SKM-1 (cell line): ENCODE results near the gene IMP4.
A peak's percentile ranks its signal among the peaks of the same experiment; 100 is the strongest.

Source experiments
- DNase-seq: peaks from one replicate; lab custom pipeline; 2025; ENCODE audit not compliant: unreplicated experiment; lab: John Stamatoyannopoulos, UW

Gene IMP4

DNA sequence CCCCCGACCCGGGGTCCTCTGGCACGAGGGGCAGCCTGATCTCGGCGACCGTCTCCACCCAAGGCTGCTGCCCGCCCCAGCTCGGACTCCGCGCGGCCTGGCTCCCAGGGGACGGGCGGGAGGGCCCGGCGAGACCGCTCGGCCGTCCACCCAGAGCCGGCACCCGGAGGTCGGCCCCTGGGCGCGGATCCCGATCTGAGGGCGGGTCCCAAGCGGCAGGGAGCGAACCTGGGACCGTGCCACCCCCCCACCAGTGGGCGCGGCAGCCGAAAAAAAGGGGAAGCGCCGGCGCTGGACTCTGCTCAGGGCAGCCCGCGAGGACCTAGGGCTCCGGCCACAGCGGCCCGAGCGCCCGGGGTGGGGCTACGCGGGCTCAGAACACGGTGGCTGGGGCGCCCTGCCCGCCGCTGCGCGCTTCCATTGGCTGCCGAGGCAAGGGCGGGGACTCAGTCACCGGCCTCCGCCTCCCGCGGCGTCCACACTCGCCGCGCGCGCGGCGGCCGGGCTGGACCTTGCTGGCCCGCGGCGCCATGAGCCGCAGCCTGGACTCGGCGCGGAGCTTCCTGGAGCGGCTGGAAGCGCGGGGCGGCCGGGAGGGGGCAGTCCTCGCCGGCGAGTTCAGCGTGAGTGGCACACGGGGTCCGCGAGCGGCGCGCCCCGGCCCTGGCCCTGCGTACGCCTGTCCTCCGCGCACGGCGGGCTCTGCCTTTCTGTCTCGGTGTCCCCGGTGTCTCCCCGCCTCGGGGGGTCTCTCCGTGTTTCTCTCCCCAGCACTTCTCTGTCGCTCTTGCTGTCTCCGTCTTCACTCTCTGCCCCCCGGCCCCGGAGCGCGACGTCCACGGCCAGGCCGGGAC is 13.1 kb downstream of the IMP4 start, which contains the start of gene PTPN18:
TSS of gene PTPN18 (plus strand) at position 479 of the 854 bp plus-strand sequence. CDS start at position 531, 52 bp downstream.
- DNase-seq: peak; percentile 27

GRCh38 chr2:130357864-130358263 is 15.2 kb downstream of the IMP4 start:
- no peak for DNase-seq

DNA sequence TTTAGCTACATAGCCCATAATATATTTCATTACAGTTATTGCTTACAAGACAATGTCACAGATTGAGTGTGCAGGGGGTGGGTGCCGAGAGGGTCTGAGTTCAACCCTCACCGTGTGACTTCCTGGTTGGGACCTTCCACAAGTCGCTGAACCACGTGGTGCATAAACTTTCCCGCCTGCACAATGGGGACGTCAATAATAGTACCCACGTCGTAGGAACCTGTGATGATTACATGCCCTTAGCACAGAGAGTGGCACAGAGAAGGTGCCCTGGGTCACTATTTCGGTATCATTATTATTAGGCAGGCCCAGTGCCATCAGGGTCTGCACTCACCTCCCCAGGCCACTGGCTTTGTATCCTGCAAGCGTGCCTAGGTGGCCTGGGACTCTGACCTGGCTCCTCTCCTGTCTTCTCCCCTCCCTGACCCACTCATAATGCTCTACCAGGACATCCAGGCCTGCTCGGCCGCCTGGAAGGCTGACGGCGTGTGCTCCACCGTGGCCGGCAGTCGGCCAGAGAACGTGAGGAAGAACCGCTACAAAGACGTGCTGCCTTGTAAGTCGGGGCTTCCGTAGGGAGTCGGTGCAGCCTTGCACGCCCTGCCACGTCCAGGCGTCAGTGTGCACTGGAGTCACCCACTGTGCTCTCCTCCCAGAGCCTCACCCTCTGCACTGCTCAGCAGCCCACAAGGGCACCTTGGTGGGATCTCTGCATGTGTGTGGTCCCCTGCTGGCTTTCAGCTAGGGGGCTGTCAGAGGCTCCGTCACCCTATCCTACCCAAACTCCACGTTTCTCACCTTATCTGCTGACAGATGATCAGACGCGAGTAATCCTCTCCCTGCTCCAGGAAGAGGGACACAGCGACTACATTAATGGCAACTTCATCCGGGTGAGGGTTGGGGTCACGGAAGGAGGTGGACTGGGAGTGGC is 16.0 kb downstream of the IMP4 start:
- no peak for DNase-seq

DNA sequence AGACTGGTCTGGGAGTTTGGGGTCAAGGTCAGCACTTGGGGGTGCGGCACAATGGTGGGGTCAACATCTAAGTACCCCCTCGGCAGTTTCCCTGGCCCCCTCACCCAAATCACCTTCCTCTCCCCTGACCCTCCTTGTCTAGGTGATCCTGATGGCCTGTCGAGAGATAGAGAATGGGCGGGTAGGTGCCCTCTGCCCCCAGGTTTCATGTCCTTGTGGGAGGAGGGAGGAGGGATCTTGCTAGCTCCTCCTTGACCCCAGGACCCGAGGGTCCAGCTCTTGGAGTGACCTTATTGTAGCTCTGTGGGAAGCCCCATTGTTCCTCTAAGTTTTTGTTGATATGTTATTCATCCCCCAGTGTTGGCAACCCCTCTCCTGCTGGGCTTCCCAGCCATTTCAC is 16.8 kb downstream of the IMP4 start:
- DNase-seq: no peak

DNA sequence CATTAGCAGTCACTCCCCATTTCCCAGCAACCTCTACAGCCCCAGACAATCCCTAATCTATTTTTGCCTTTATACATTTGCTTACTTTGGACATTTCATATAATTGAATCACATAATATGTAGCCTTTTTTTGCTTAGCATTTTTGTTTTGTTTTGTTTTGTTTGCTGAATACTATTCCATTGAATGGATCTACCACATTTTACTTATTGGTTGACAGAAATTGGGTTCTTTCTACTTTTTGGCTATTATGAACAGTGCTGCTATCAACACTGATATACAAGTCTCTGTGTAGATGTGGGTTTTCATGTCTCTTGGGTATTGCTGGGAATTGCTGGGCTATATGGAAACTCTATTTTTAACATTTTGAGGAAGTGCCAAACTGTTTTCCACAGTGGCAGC is 20.8 kb downstream of the IMP4 start:
- no peak for DNase-seq

DNA sequence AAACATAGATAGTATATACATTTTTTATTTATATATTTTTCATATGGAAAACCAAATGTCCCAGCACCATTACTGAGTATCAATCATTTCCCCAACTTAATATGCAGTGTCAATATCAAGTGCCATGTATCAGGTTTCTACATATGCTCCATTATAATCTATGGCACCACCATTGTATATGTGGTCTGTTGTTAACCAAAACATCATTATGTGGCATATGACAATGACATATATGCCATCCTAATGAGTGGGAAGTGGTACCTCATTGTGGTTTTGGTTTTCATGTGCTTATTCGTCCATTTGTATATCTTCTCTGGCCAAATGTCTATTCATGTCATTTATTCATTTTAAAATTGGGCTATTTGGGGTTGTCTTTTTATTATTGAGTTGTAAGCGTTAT is 22.4 kb downstream of the IMP4 start:
- no peak for DNase-seq

- no peak for DNase-seq
These were observed 23.3 kb downstream of the IMP4 start for GRCh38 chr2:130365963-130366362.

GRCh38 chr2:130366720-130367119 is 24.0 kb downstream of the IMP4 start:
- DNase-seq: no peak

DNA sequence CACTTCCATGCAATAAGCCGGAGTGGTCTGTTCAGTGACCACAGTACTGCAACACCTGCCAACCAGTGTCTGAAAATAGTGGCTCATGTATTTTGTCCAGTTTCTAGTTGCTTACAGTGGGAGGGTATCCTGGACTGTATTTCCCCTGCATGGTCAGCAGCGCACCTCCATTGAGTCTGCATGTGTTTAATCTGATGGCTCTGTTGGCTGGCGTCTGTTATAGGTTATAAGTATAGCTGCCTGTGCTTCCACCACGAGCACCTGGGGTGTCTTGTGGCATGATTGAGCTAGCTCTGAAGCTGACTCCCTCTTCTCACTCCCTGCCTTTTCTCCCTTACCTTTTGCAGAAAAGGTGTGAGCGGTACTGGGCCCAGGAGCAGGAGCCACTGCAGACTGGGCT is 26.1 kb downstream of the IMP4 start:
- no peak for DNase-seq

DNA sequence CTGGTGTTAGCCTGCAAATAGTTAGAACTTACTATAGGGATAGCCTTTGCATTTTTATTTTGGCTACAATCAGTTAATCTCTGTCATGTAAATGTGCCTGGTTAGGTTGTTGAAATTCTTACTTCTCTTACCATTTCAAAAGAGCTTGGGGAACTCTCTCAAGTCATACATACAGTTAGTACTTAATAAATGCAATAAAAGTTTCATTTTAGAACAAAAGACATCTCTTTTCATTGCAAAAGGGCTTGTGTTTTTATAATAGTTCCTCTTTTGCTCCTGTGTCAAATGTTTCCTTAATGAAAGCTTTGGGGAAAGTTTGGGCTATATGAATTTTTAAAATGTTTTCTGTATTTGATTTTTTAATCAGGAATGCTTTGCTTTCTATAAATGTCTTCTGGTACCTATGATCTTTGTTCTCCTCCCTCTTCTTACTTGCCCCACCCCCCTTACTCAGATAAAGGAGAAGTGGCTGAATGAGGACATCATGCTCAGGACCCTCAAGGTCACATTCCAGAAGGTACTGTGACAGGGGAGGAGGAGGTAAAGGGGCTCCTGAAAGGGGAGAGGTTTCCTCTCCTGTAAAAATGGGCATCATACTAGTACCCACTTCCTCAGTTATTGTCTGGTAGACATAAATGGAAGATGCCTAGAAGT is 26.7 kb downstream of the IMP4 start:
- no peak for DNase-seq

- DNase-seq: no peak
These were observed 27.3 kb downstream of the IMP4 start for GRCh38 chr2:130369965-130370341.

- no peak for DNase-seq
These were observed 27.8 kb downstream of the IMP4 start for GRCh38 chr2:130370490-130370889.

DNA sequence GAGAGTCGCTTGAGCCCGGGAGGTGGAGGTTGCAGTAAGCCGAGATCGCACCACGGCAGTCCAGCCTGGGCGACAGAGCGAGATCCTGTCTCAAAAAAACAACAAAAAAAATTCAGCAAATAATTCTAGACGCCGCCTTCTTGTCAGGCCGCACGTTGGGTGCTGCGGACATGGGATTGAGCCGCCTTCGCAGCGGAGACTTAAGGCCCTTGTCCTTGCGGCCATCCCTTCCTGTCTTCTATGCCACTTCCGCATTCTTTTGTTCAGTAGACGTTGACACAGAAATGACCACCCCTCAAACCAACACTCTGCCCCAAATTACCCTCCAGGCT is 29.0 kb downstream of the IMP4 start:
- peak; percentile 66 for DNase-seq

GRCh38 chr2:130372055-130372832 is 29.5 kb downstream of the IMP4 start:
- peak; percentile 23 for DNase-seq

DNA sequence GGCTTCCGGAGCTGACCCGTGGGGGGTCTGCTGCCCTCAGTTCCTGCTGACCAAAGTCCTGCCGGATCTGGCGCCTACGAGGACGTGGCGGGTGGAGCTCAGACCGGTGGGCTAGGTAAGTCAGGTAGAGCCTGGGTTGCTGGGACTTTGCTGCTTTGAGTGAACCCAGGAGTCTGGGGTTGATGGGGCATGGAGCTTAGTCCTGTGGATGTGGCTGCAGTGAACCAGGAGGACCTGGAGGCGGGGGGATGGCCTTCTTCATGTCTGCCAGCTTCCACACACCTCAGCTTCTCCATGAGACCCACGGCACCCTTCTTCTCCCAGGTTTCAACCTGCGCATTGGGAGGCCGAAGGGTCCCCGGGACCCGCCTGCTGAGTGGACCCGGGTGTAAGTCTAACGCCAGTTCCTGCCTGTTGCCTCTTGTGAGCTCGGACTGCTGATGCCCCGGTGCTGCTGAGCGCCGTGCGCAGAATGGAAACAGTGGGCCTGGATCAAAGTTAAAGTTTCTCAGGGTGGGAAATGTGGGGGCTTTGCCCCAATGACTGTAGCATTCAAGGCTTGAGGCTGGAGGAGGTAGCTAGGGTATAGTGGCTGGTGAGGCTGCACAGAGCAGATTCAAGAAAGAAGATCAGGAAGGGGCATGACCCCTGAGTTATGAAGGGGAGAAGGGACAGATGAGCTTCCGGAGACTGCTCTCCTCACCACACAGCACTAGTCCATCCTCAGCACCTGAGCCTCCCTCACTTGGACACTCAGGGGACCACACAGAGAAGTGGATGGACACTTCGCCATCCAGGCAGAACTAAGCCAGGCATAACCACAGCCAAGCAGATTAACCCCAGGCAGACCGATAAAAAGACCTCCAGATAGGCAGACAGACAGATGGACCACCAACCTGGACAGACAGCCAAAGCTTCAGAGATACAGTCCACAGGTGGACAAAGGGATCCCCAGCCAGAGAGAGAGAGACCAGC is 30.4 kb downstream of the IMP4 start:
- no peak for DNase-seq

GRCh38 chr2:130373808-130374365 is 31.2 kb downstream of the IMP4 start:
- DNase-seq: no peak

DNA sequence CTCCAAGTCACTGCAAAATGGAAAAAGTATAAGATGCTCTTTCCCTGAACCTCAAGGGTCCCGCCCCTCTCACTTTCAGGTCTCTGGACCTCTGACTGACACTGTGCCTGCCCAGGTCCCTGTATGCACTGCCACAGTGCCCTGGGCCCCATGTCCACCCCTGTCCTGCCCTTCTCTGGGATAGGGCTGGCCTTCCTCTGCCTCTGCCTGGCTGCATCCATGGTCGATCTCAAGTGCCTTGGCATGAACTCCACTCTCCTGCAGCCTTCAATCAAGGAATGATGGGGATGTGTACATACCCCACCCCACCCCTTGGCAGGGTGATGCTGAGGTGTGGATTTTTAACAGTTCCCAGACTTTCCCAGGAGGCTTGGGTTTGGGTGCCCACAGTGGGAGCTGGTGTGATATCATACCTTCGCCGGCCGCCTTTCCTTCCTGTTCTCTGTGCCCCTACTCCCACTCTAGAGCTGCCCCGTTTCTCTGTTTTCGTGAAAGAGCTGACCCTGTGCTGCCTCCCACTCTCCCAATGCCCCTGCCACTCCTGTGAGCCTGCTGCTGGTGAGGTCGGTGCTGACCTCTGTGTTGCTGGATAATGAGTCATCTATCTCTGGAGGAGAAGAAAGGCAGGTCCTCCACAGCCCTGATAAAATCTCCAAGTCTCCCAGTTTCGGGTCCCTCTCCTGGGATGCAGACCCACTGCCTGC is 32.0 kb downstream of the IMP4 start:
- no peak for DNase-seq
